RKO (cell line): ENCODE results near the gene FCER1G.
"Not testable (repeated sequence)": the region's sequence is repeated elsewhere in the genome, so short reads cannot be mapped to it uniquely, and the experiment has no call there.

Experiments
- DNase-seq: peaks from one replicate; pipeline ENCODE4 v3.0.0-alpha.2; 2016; ENCODE audit warnings: low spot score

Gene FCER1G

DNA sequence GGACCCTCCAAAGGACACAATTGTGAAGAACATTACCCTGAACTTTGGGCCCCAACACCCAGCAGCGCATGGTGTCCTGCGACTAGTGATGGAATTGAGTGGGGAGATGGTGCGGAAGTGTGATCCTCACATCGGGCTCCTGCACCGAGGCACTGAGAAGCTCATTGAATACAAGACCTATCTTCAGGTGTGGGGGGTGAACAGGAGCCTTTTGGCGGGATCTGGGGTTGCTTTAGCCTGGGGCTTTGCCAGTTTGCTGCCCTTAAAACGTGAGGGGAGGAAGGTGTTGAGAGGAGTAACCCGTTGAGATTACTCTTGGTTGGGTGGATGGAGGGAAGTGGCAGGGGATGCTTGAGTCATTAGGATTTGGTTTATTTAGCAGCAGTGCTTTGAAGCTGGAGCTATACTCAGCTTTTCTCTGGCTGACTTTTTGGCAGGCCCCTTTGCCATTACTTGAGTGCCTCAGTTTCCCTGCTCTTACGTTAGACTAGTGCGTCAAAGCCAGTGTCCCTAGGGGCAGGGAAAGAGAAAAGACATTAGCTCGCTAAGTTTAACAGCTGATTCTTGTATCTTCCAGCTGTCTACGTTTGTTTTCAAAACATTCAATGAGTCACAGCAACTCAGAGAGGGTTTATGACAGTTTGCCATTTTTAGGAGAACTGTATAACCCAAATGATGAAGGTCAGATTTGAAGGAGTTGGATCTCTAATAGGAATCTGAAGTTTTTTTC is 8.5 kb upstream of the FCER1G start:
- DNase-seq = no peak

DNA sequence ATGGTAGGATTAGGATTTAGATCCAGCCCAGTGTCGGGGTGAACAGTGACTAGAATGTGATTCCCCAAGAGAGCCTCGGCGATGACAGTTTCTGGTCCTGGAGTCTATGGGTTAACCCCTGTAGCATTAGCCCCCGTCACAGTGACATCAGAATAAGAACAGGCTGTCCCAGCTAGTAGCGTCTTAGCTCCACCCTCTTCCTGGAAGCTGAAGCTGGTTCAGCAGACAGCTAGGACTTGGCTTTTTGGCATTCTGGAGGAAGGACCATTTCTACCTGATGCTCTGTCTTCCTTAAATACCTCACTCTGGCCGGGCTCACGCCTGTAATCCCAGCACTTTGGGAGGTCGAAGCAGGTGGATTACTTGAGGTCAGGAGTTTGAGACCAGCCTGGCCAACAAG is 7.9 kb upstream of the FCER1G start:
- DNase-seq = no peak

GRCh38 chr1:161209790-161210409 is 5.2 kb upstream of the FCER1G start:
- peak; percentile 69 for DNase-seq

GRCh38 chr1:161214369-161214768 is 726 bp upstream of the FCER1G start:
- no peak for DNase-seq

- DNase-seq = no peak
These were observed 2.0 kb downstream of the FCER1G start for GRCh38 chr1:161216945-161217712.

- DNase-seq = no peak
These were observed 2.7 kb downstream of the FCER1G start for GRCh38 chr1:161217831-161218230.

- DNase-seq = no peak
These were observed 3.4 kb downstream of the FCER1G start for GRCh38 chr1:161218301-161219077.

- no peak for DNase-seq
These were observed 4.2 kb downstream of the FCER1G start for GRCh38 chr1:161219078-161219892.

DNA sequence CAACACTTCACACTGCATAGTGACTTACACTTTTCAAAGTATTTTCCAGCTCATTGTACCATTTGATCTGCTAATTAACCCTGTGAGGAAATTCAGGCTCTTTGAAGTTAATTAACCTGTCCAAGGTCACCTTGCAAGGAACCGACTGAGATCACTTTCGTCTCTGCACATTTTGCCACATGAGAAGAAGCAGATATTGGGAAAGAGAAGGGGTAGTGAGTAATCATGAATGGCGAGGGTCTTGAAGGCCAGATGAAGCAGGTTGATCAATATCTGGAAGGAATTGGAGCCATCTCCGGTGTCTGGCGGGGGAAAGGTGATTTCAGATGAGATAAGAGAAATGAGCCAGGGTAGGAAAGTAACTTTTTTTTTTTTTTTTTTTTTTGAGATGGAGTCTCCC is 4.9 kb downstream of the FCER1G start:
- no peak for DNase-seq

DNA sequence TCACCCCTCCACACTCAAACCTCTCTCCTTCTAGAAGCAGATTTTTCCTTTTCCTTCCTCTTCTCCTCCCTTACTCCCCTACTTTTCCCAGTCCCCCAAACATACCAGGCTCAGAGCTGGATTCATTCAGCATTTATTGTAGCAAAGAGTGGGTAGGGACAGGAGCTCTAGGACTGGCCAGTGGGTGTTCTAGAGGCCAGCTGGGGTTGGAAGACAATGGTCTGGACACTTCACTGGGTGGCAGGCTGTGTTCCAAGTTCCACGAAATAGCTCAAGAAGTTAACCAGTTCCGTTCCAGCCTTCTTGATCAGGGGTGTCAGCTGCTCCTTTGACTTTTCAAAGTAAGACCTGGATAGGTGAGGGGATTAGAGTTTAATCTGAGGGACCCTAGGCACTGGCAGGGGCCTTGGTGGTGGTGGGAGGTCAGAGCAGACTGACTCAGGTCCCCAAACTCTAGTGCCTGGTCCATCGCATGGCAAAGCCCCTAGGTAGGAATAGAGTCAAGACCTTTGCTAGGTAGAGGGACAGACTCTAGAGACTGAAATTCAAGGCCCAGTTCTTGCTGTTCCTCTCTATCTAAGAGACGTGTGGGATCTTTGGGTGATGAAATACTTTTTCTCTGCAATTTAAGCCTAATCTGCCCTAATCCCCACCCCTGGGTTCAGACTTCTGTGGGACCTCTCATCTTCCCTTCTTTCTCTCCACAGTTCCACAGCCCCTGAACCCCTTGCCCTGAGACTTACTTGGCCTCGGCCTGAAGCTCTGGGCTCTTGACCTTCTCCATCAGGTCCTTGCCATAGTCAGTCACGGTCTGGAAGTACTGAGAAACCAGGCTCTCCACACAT is 7.3 kb downstream of the FCER1G start:
- DNase-seq = no peak

GRCh38 chr1:161223805-161224694 is 9.0 kb downstream of the FCER1G start:
- no peak for DNase-seq

- DNase-seq = not testable (repeated sequence)
These were observed 9.6 kb downstream of the FCER1G start for GRCh38 chr1:161224695-161225087.

DNA sequence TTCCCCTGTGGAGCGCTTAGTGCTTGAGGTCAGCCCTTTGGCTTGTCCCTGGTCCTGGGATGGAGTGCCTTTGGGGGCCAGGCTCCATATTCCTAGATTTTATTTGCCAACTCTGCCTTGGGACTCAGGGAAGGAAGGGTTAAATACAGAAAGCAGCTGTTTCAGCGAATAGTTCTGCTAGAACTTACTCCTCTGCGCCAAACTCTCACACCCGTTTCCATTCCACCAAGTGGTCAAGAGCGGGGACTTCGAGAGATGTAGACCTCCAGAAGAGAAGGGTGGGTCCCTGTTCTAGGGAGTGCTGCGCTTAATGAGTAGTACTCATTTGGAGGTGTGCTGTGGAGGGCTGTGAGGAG is 10.1 kb downstream of the FCER1G start:
- no peak for DNase-seq

DNA sequence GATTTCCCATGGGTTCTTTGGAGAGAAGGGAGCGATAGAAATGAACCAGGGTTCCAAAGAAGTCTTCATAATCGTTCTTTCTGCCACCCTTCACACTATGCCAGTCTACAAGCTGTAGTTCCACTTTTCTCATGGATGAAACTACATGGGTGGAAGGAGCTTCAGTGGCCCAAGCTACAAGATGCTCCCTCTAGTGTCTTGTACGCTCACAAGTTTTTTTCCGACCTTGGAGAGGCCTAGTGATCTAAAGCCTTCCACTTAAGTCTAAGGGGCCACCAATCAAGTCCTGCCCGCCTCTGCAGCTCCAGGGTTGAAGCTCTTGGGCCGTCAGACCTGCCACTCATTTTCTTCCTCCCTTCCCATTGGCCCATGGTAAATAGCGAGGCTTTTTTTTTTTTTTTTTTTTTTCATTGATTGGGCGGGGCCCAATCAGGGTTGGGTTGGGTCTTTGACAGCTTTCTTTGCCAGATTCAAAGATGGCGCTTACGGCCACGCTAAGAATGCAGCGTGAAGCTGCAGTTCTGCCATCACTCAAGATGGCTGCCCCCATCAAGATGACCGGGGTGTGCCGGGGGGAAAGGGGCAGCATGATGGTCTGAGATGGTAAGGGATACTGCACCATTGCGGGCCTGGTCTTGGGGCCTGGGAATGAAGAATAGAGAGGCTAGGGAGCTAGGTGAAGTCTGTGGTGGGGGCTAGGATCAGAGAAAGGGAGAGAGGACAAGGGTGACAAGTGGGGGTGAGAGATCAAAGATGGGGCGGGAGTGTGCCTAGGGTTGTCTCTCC is 10.6 kb downstream of the FCER1G start, which contains the start of gene TOMM40L:
TSS of gene TOMM40L (plus strand) at position 527 of the 786 bp plus-strand sequence. CDS start 430 bp downstream, outside the sequence.
- DNase-seq = peak; percentile 100

GRCh38 chr1:161226320-161226711 is 11.2 kb downstream of the FCER1G start:
- DNase-seq = peak; percentile 40

DNA sequence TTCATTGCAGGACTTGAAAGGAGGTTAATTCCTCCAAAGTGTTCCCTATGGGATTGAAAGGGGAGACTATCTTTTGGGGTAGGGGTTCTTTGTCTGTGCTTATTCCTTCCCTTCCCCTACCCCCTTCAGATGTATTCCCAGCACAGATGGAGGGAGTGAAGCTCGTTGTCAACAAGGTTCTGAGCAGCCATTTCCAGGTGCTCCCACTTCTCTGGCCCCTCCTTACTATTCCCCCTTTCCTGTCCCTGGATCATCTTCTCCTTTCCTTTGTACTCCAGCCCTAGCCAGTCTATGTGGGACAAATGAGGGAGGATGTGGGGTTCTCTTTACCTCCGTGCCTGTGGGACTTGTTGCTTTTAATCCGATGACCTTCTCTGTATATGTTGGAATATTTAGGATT is 11.7 kb downstream of the FCER1G start:
- DNase-seq = peak; percentile 56

DNA sequence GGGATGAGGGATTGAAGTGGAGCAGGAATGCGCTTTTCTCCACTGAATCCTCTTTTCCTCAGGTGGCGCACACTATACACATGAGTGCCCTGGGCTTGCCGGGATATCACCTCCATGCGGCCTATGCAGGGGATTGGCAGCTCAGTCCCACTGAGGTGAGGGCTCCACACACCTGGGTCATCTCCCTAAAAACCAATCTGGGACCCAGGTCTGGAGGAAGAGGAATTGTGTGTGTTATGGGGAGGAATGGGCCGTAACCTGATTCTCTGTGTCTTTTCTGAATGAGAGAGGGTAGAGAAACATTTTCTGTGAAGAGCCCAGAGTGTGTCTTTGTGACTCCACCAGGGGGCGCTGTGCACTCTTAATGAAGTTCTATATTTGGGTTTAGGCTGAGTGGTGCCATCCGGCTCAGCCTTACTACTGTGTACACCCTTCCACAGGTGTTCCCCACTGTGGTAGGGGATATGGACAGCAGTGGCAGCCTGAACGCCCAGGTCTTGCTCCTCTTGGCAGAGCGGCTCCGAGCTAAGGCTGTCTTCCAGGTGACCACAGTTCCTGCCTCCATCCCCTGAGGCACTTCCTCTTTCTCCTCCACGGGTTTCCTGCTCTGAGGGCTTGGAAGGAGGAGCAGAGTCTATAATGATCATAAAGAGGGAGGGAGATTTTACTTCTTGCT is 12.2 kb downstream of the FCER1G start:
- peak; percentile 88 for DNase-seq

DNA sequence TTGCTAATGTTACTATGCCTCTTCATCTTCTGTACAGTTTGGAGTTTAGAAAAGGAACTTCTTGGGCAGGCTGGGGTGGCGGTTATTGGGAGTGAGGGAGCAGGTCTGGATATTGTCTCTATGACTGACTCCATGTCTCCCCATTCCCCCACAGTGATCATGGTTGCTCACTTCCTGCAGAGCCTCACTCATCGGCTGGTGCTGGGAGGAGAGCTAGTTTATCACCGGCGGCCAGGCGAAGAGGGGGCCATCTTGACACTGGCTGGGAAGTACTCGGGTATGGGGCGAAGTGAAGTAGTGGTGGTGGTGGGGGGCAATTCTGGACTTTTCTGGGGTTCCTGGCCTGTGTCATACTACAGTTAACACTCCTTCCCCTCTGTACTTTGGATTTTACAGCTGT is 12.9 kb downstream of the FCER1G start:
- DNase-seq = no peak
